Amygdala (tissue), 56 donors: Measurements from ENCODE around the gene ZFR.

ENCODE experiments used
- DNase-seq, 56 donors: peaks; one replicate each; lab custom pipeline; 2025; lab: John Stamatoyannopoulos, UW

ZFR gene

GRCh38 chr5:32444431-32445286 is at the start of gene ZFR:
TSS of gene ZFR (minus strand) at chr5:32444740. CDS start at chr5:32444658, 82 bp downstream.
- DNase-seq = peak; percentile 50 to 92 (median 83)

- no peak for DNase-seq
Measured at GRCh38 chr5:32490972-32491557, 46.5 kb upstream of the ZFR start.

DNA sequence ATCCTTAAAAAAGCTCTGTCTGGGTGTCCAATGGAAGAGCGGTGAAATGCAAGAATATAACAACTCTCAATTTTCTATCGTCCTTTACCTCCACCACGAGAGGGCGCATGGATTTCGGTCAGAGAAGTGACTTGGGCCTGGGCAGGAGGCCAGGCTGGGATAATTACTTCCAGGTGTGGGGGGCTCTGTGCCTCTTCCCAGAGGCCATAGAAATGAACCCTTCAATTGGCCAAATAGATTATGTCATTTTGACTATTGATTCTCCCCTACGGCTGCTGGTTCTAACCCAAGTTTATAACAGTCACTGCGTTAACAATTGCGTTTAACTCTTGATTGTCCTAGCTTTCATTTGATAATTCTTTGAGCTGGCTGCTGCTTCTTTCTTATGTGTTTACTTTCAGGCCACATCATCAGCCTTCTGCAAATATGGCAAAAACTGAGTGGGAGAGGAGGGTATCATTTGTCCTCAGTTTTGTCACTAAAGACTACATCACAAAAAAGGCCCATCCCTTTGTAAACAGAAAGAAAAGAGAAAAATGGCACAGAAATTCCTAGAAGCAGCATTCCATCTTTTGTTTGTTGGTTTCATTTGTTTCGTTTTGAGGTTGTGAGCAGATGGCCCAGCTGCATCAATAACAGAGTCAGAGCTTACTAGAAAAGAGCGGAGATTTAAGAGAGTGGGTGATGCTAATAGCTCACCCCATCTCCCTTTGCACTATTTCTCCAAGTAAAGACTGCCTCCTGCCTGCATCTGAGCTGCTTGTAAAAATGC is 45.4 kb upstream of the ZFR start:
- peak in 45 of 56 donors; percentile 3 to 69 (median 38) for DNase-seq

GRCh38 chr5:32487424-32487823 is 42.9 kb upstream of the ZFR start:
- no peak for DNase-seq

- DNase-seq = no peak
Measured at GRCh38 chr5:32487008-32487407, 42.5 kb upstream of the ZFR start.

GRCh38 chr5:32482193-32482592 is 37.7 kb upstream of the ZFR start:
- DNase-seq = no peak

DNA sequence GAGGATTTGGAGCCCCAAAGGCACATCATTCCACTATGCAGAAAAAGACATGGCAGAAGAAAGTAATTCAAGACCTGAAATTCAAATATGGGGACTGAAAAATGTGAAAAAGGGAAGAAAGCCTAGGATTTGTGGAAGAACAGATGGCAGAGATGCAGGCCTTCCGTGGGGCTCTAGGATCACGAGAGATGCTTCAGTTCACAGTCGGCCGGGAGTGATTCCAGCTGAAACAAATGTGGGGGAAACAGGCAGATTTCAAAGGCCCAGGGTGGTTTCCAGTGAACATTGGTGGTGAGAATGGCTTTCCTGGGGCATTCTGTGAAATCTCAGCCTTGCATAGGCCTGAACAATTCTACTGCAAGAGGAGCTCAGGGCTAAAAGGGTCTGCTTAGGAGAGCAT is 34.6 kb upstream of the ZFR start:
- no peak for DNase-seq

GRCh38 chr5:32476891-32477290 is 32.4 kb upstream of the ZFR start:
- DNase-seq = no peak

DNA sequence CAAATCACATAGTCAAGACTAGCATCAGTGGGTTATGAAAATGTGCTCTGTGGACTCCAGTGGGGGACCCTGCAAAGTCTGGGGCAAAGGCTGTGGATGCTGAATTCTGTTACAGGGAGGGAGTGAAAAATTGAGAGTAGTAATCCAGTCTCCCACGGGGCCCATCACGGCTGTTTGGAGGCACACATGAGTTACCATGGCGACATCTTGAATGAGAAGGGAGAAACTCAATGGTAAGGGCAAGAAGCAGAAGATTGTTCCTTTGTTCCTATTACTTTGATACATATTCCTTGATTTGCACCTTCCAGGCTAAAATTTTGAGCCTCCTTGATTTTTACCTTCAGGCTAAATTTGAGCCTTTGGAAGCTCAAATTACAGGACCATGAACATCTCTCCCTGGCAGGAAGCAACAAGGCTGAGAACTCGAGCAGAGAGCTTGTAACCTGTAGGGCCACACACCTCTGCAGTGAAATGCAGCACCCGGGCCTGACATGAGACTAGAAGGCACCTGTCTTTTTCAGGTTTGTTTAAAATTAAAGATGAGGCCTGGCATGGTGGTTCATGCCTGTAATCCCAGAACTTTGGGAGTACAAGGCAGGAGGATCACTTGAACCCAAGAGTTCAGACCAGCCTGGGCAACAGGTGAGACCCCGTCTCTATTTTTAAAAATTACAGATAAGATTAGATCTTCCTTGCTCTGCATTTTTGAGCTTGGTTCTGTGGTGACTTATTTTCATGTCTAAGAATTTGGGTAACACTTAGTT is 31.0 kb upstream of the ZFR start:
- DNase-seq = peak in 2 of 56 donors; percentile 5

GRCh38 chr5:32474209-32474854 is 29.8 kb upstream of the ZFR start:
- no peak for DNase-seq

GRCh38 chr5:32473072-32473471 is 28.5 kb upstream of the ZFR start:
- no peak for DNase-seq

DNA sequence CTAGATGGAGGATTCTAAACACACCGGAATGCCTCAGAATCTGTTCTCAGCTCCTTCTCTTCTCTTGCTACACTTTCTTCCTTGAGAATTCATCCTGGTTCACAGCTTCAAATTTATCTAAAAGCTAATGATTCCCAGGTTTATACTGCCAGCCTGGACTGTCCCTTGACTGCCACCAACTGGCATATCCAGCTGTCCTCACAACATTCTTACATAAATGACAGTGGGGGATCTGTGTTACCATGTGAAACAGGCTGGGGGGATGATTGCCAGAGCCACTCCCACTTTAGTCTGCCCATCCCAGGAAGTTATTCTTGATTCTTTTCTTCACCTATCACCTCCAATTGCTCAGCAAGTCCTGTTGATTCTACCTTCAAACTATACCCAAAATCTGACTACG is 27.2 kb upstream of the ZFR start:
- DNase-seq = peak in 5 of 56 donors; percentile 1 to 15 (median 4)

DNA sequence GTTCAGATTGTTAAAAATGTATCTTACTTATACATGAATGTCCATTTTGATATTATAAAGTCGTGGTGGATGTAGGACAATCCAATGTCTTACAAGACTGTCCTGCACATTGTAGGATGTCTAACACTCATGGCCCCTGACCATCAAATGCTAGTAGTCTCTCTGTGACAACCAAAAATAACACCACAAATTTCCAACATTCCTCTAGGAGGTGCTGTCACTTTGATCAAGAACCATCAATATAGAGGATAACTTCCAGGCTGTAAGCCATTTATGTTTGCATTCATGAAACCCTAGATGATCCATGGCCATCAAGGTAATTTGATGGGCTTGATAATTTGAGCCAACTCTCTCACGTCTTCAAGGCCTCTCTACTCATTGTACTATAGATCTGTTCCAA is 20.5 kb upstream of the ZFR start:
- DNase-seq = no peak

DNA sequence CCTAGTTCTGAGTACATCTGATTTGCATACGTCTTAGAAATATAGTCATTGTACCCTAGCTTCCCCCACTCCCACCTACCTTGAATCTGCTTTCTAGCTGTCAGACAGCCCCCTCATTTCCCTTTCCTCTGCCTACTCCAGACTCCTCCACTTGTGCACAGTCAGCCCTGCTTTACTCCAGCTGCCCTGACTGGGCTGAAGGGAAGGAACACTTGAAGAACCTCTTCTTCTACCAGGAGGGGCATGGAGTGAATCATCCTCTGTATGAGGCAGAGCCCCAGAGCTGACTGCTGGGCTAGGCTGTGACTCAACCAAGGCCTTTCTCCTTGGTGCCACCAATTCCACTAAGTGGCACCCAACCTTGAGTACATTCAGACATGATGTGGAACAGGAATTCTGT is 18.1 kb upstream of the ZFR start:
- peak in 6 of 56 donors; percentile 3 to 36 (median 5) for DNase-seq

GRCh38 chr5:32461441-32462120 is 17.0 kb upstream of the ZFR start:
- DNase-seq = no peak

GRCh38 chr5:32460702-32461101 is 16.2 kb upstream of the ZFR start:
- no peak for DNase-seq

GRCh38 chr5:32458880-32459495 is 14.4 kb upstream of the ZFR start:
- no peak for DNase-seq

GRCh38 chr5:32455311-32455710 is 10.8 kb upstream of the ZFR start:
- DNase-seq = no peak

DNA sequence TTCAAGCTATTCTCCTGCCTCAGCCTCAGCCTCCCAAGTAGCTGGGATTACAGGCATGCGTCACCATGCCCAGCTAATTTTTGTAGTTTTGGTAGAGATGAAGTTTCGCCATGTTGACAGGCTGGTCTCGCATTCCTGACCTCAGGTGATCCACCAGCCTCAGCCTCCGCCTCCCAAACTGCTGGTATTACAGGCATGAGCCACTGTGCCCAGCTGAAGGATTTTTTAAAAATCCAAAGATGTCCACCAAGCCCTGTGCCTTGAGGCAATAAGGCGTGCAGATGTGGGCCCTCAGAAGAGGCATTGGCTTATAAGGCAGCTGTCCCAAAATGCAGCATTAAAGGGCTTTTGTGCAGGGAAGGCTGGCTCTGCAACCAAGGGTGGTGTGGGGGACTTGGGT is 10.3 kb upstream of the ZFR start:
- no peak for DNase-seq
